Kidney glomerular epithelial cell (primary cell): Measurements from ENCODE around the gene TMEM205.
"Not testable (repeated sequence)": the region's sequence is repeated elsewhere in the genome, so short reads cannot be mapped to it uniquely, and the experiment has no call there.

ENCODE experiments used
- DNase-seq: peaks from one replicate; lab custom pipeline; 2025; lab: John Stamatoyannopoulos, UW

Gene TMEM205

DNA sequence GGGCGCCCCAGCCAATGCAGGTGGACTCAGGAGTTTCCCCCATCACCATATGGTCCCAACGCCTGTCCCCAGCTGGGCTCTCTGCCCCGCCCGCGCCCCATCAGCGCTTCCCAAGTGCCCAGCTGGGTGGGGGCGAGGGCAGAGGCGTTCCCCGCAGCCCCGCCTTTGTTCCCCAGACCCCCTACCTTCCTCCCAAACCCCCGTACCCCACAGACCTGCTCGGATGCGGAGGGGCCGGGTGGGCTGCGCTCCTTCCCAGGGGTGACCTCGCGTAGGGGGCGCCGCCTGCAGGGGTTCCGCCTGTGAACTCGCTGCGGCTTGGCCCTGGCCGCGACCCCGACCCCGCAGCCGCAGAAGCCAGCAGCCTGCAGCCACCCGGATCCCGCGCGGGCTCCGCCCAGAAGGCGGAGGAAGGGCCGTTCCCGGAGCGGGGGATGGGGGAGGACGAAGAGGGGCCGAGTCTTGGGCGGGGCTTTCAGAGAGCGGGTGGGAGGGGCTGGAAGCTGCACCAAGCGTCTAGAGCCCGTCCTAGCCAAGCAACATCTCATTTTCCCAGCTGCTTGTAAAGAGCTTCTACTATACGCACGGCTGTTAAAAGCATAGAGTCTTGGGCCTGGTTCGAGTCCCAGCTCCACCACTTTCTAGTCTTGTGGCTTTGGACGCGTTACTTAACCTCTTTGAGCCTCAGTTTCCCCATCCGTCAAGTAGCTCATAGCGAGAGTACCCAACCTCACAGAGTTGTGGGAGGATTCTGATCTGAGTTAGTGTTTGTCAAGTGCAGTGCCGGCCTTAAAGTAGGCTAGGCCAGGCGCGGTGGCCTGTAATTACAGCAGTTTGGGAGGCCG is 6.6 kb downstream of the TMEM205 start, which contains the start of gene RAB3D:
RAB3D (minus strand) TSS at position 404 of the 845 bp plus-strand sequence. CDS start 2,258 bp downstream, outside the sequence.
- peak; percentile 74 for DNase-seq

DNA sequence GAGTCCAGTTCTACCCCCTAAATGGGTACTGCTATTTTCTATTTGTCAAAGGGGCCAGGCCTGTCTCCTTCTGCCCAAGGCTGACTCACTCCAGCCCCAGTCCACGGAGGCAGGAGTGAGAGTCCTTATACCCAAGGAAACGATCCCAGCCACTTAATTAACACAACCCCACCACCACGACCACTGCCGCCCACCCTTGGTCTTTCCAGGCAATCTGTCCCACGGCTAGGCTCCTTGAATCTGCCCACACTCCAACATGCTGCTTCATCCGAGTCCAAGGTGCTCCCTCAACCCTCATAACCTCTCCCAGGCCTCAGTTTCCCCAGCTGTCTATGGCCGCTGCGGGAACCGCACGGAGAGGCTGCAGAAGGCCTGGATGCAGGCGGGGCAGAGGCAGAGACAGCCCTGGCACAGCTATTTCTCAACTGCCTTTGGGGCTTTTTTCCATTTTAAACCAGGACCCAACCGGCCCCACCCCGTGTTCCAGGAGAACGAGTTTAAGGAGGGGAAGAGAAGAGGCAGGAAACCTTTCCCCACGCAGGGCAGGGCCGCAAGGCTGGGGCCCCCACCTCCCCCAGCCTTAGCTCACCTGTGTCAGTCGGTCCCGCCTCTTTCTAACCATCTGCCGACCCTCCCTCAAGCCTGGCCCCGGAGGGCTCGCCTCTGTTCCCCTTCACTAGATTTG is 7.4 kb downstream of the TMEM205 start:
- no peak for DNase-seq

- DNase-seq: no peak
Measured at GRCh38 chr19:11338121-11338520, 7.9 kb downstream of the TMEM205 start.

- no peak for DNase-seq
Measured at GRCh38 chr19:11337080-11337479, 9.0 kb downstream of the TMEM205 start.

DNA sequence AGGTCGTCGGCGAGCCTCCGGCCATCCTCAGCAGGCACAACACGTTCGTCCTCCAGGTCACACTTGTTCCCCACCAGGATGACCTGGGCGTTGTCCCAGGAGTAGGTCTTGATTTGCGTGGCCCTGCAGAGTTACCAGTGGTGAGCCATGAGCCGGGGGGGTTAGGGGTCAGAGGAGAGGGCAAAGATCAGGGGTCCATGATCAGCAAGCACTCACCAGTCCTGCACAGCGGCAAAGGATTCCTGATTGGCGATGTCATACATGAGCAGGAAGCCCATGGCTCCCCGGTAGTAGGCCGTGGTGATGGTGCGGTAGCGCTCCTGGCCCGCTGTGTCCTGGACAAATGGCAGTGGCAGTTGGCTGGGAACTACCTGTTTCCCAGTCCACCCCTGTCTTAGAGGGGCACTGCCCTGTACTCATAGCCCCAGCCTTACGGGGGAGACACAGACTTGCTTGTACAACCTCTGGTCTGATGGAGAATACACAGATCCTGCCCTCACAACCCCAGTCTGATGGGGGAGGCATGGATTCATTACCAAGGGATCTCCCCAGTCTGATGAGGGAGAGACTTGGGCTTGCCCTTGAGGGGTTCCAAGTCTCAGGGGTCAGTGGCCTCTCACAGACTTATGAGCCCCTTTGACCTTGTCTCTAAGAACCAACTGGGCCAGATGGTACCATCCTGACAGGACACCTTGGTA is 10.5 kb downstream of the TMEM205 start:
- DNase-seq: no peak

DNA sequence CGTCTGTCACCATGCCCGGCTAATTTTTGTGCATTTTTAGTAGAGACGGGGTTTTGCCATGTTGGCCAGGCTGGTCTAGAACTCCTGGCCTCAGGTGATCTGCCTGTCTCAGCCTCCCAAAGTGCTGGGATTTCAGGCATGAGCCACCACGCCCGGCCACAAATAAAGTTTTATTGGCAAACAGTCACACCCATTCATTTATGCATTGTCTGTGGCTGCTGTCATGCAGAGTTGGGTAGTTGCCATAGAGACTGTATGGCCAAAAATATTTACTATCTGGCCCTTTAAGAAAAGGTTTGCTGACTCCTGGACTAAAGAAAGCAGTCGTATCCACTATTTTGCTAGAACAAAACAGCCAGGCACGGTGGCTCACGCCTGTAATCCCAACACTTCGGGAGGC is 12.2 kb downstream of the TMEM205 start:
- not testable (repeated sequence) for DNase-seq

DNA sequence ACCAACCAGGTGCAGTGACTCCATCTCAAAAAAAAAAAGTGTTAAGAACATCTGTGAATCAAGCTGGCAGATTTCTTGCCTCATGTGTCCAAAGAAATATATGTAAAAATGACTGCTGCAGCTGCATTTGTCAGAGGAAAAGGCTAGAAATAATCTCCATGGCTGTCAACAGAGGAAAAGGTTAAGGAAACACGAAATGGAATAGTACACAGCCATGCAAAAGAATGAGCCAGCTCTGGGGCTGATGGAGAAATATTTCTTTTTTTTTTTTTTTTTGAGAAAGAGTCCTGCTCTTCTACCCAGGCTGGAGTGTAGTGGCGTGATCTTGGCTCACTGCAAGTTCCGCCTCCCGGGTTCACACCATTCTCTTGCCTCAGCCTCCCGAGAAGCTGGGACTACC is 13.2 kb downstream of the TMEM205 start:
- DNase-seq: no peak

DNA sequence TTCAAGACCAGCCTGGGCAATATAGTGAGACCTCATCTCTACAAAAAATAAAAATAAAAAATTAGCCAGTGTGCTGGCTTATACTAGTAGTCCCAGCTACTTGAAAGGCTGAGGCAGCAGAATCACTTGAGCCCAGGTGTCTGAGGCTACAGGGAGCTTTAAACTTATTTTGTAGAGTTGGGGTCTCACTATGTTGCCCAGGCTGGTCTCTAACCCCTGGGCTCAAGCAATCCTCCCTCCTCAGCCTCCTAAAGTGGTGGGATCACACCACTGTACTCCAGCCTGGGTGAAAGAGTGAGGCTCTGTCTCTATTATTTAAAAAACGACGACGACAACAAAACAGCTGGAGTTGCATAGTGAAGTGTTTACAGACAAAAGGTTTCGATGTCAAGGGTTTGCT is 14.6 kb downstream of the TMEM205 start:
- no peak for DNase-seq

GRCh38 chr19:11330127-11330526 is 15.9 kb downstream of the TMEM205 start:
- DNase-seq: no peak

DNA sequence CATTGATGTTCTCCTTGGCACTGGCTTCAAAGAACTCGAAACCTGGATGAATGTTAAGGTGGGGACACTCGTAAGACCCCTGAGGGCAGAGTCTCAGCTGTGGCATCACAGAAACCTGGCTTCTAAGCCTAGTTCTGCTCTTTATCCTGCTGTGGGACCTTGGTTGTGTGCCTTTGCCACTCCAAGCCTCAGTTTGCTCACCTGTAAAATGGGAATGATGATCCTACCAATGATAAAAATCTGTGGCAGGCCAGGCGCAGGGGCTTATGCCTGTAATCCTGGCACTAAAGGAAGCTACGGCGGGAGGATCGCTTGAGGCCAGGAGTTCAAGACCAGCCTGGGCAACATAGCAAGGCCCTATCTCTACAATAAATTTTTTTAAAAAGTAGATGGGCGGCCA is 20.5 kb downstream of the TMEM205 start:
- DNase-seq: no peak

GRCh38 chr19:11324748-11325389 is 21.2 kb downstream of the TMEM205 start:
- no peak for DNase-seq

GRCh38 chr19:11324079-11324661 is 21.9 kb downstream of the TMEM205 start:
- peak; percentile 67 for DNase-seq

- DNase-seq: no peak
Measured at GRCh38 chr19:11323601-11324078, 22.4 kb downstream of the TMEM205 start.

- no peak for DNase-seq
Measured at GRCh38 chr19:11322269-11323024, 23.6 kb downstream of the TMEM205 start.

DNA sequence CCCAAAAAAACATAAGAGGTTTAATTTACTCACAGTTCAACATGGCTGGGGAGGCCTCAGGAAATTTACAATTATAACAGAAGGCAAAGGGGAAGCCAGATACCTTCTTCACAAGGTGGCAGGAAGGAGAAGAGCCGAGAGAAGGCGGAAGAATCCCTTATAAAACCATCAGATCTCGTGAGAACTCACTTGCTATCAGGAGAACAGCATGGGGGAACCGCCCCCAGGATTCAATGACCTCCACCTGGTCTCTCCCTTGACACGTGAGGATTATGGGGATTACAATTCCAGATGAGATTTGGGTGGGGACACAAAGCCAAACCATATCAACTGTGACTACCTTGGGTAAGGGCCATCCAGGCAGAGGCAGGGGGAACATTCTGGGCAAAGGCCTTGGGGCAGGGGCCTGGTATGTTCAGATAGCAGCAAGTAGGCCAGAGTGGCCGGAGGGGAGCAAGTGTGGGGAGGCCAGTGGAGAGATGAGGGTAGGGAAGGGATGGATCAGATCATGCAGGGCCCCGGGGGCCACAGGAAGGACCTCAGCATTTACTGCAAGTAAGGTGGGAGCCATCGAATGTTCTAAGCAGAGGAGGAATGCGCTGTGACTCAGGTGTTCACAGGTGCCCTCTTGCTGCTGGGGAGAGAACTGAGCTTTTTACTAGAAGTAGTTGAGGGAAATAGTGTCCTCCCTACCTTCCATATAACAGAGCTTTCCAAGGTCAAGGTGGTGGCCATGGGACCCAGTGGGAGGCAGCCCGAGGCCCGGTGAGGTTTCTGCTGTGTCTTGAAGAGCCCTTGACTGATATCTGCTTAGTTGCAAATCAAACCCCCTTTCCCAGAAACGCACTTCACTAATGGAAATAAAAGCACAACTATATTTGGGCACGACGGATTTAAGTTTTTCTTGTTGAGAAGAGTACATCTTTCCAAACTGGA is 24.6 kb downstream of the TMEM205 start:
- no peak for DNase-seq

GRCh38 chr19:11320278-11320995 is 25.6 kb downstream of the TMEM205 start:
- DNase-seq: not testable (repeated sequence)

GRCh38 chr19:11306337-11306736 is 39.7 kb downstream of the TMEM205 start:
- no peak for DNase-seq

DNA sequence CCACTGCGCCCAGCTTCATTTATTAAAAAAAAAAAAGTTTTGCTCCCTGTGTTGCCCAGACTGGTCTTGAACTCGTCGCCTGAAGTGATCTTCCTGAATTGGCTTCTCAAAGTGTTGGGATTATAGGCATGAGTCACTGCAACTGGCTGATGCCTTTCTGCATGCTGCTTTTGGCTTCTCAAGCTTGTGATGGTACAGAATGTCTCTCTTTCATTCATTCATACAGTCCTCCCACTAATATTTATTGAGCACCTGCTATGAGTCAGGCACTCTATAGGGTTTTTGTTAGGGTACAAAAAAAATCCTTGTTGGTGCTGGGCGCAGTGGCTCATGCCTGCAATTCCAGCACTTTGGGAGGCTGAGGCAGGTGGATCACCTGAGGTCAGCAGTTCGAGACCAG is 41.1 kb downstream of the TMEM205 start:
- DNase-seq: no peak

DNA sequence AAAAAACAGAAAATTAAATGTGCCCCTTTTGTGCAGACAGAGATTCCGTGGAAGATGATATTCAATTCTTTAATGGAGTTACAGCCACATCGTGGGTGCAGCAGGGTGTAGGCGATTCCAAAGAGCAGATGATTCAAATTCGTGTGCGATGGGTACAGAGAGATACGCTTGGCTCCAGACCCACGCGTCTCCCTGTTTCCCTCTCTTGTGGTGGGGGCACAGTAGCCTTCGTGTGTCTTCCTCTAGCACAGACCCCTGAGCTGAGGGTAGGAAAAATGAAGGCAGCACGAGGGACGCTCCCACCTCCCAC is 45.3 kb downstream of the TMEM205 start:
- DNase-seq: no peak
